Muscle of arm (tissue), 12 donors: ENCODE results near the gene FLNA. TPM values are rescaled to one million over a fixed set of nuclear protein-coding genes. Genes with fewer than 3 reads are reported as not detected.
"Not testable (repeated sequence)": the region's sequence is repeated elsewhere in the genome, so short reads cannot be mapped to it uniquely, and the experiment has no call there.

Experiments used
- DNase-seq: peaks from one replicate; pipeline ENCODE4 v3.0.0-alpha.2; 2013
- polyA plus RNA-seq, 12 donors: library from polyadenylated mRNA; unstranded; fragments of 120-200 nt; gene quantifications; one replicate each; pipeline ENCODE4 v1.2.1, GENCODE V29; 2013; ENCODE audit not compliant: insufficient read length in 12 of 12

Gene FLNA
- polyA plus RNA-seq, 12 donors, result 54.4 to 509 (median 215) TPM

GRCh38 chrX:154308108-154308946 is 66.1 kb downstream of the FLNA start:
- peak; percentile 25 for DNase-seq

GRCh38 chrX:154307202-154307601 is 67.2 kb downstream of the FLNA start:
- DNase-seq, result no peak

- DNase-seq, result no peak
Measured at GRCh38 chrX:154305541-154306205, 68.8 kb downstream of the FLNA start.

- no peak for DNase-seq
Measured at GRCh38 chrX:154304846-154305245, 69.6 kb downstream of the FLNA start.

GRCh38 chrX:154303476-154303875 is 71.0 kb downstream of the FLNA start:
- no peak for DNase-seq

- not testable (repeated sequence) for DNase-seq
Measured at GRCh38 chrX:154302998-154303397, 71.4 kb downstream of the FLNA start.

GRCh38 chrX:154300816-154301215 is 73.6 kb downstream of the FLNA start:
- no peak for DNase-seq

Other genes with a start within 250 kb of the FLNA start
- gene OPN1LW, start 230.4 kb downstream of the FLNA start, polyA plus RNA-seq, result not detected
- not detected for gene OPN1MW, start 192.0 kb downstream of the FLNA start, polyA plus RNA-seq
- not detected for gene OPN1MW2, start 154.9 kb downstream of the FLNA start, polyA plus RNA-seq
- gene OPN1MW3, start 117.1 kb downstream of the FLNA start, polyA plus RNA-seq, result not detected
- gene TEX28, start 79.5 kb downstream of the FLNA start, polyA plus RNA-seq, result not detected
- under 1 TPM in 10 of 12 donors, not detected in 2; 0.08 to 0.63 (median 0.35) TPM for gene TKTL1, start 78.8 kb downstream of the FLNA start, polyA plus RNA-seq
- 100 to 1,000 TPM in 1 of 12 donors, 10 to 100 TPM in 10, not detected in 1; 36.2 to 121 (median 46.3) TPM for gene EMD, start 4.7 kb upstream of the FLNA start, polyA plus RNA-seq
- 1,000 to 10,000 TPM; 1,129 to 5,997 (median 5,399) TPM for gene RPL10, start 23.7 kb upstream of the FLNA start, polyA plus RNA-seq
- gene DNASE1L1, start 34.6 kb upstream of the FLNA start, polyA plus RNA-seq, result 10 to 100 TPM in 11 of 12 donors, not detected in 1; 14.4 to 51.4 (median 34.6) TPM
- 10 to 100 TPM in 11 of 12 donors, not detected in 1; 20.0 to 36.3 (median 25.5) TPM for gene TAFAZZIN, start 36.9 kb upstream of the FLNA start, polyA plus RNA-seq
- 10 to 100 TPM in 11 of 12 donors, not detected in 1; 53.5 to 75.1 (median 59.0) TPM for gene ATP6AP1, start 54.0 kb upstream of the FLNA start, polyA plus RNA-seq
- gene GDI1, start 62.5 kb upstream of the FLNA start, polyA plus RNA-seq, result 100 to 1,000 TPM in 2 of 12 donors, 10 to 100 TPM in 9, not detected in 1; 70.4 to 137 (median 83.8) TPM
- 10 to 100 TPM in 11 of 12 donors, not detected in 1; 47.6 to 88.9 (median 54.2) TPM for gene FAM50A, start 69.5 kb upstream of the FLNA start, polyA plus RNA-seq
- gene PLXNA3, start 83.6 kb upstream of the FLNA start, polyA plus RNA-seq, result 10 to 100 TPM in 10 of 12 donors, 1 to 10 TPM in 1, not detected in 1; 6.7 to 67.7 (median 38.3) TPM
- 10 to 100 TPM in 7 of 12 donors, 1 to 10 TPM in 4, not detected in 1; 6.6 to 21.3 (median 10.2) TPM for gene LAGE3, start 104.6 kb upstream of the FLNA start, polyA plus RNA-seq
- gene UBL4A, start 112.0 kb upstream of the FLNA start, polyA plus RNA-seq, result 10 to 100 TPM in 11 of 12 donors, not detected in 1; 16.7 to 29.2 (median 21.2) TPM
- 10 to 100 TPM in 7 of 12 donors, 1 to 10 TPM in 4, not detected in 1; 9.6 to 20.6 (median 11.8) TPM for gene SLC10A3, start 116.0 kb upstream of the FLNA start, polyA plus RNA-seq
- gene FAM3A, start 141.6 kb upstream of the FLNA start, polyA plus RNA-seq, result 10 to 100 TPM in 11 of 12 donors, not detected in 1; 19.6 to 87.7 (median 25.8) TPM
- 10 to 100 TPM in 8 of 12 donors, 1 to 10 TPM in 3, not detected in 1; 8.5 to 41.0 (median 11.9) TPM for gene G6PD, start 172.2 kb upstream of the FLNA start, polyA plus RNA-seq
- gene IKBKG, start 173.0 kb upstream of the FLNA start, polyA plus RNA-seq, result 10 to 100 TPM in 10 of 12 donors, 1 to 10 TPM in 1, not detected in 1; 9.6 to 16.6 (median 12.3) TPM
- gene CTAG1A, start 210.5 kb upstream of the FLNA start, polyA plus RNA-seq, result not detected
- gene CTAG1B, start 244.6 kb upstream of the FLNA start, polyA plus RNA-seq, result not detected